ENCODE measurements around the gene SESN1. TPM values are rescaled to one million over a fixed set of nuclear protein-coding genes. Genes with fewer than 3 reads are reported as not detected.

The SESN1 gene
- total RNA-seq, 1 experiment from 2014 or later, result 17.5 TPM

DNA sequence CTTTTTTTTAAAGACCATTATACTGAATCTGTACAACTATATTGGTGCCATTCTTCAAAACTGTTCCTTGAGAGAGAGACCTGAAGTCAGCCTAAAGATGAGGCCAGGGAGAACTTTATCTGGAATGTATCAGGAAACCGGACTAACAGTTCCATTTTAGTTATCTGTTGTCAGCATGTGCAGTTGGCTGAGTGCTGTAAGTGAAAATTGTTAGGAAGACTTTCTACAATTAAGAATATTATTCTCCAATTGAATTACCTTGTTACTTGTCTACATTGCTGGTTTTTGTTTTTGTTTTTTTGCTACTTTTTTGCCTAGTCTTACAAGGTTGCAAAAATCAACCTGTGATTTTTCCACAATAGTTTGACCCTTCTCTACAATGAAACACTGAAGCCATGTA, 8.1 kb upstream of the SESN1 start:
- Histone ChIP-seq H3K79me2 (ENCODE audit: insufficient read depth, low read length) (no peaks in the 10 kb centered on the region), H4K20me1 (ENCODE audit: control insufficient read depth, insufficient read depth, insufficient read length) (no peaks in the 10 kb centered on the region), H3K27ac (ENCODE audit: insufficient read length, low read depth, low read length) (no peak overlapping the region), H2BK20ac (ENCODE audit: low read depth, low read length, poor library complexity, severe bottlenecking) (no peak overlapping the region), H2AFZ (ENCODE audit: low read length) (no peak overlapping the region), H4K91ac (ENCODE audit: insufficient read length, low read depth, low read length) (no peak overlapping the region), H3K9me3 (ENCODE audit: control insufficient read depth, low read depth, low read length) (no peaks in the 10 kb centered on the region), H3K14ac (ENCODE audit: insufficient read depth, low read length) (no peak overlapping the region), H4K5ac (ENCODE audit: insufficient read length, low read depth, low read length) (no peak overlapping the region), H4K8ac (replicated peaks; ENCODE audit: insufficient read length, low read depth, low read length) (no peak overlapping the region), H3K23ac (ENCODE audit: insufficient read length, low read depth, low read length) (no peak overlapping the region), H3K9ac (ENCODE audit: extremely low read depth, insufficient read length, low read length) (no peak overlapping the region), H2AK5ac (ENCODE audit: insufficient read length, low read length) (no peak overlapping the region), H3K18ac (ENCODE audit: insufficient read length, low read depth, low read length) (no peak overlapping the region), H3K23me2 (ENCODE audit: insufficient read length, low read depth, low read length, poor library complexity, severe bottlenecking) (no peaks in the 10 kb centered on the region), H3K79me1 (ENCODE audit: insufficient read depth, low read depth, low read length, poor library complexity, severe bottlenecking) (no peaks in the 10 kb centered on the region), H3K27me3 (ENCODE audit: insufficient read depth, low read length) (no peaks in the 10 kb centered on the region), H2BK15ac (ENCODE audit: low read depth, low read length) (no peak overlapping the region), H3K56ac (ENCODE audit: insufficient read length, low read depth, low read length) (no peak overlapping the region), H3T11ph (ENCODE audit: low read length) (no peak overlapping the region), H2BK120ac (ENCODE audit: low read depth, low read length, poor library complexity, severe bottlenecking) (no peak overlapping the region), H3K4me1 (ENCODE audit: insufficient read depth, low read length) (no peaks in the 10 kb centered on the region), H3K4ac (ENCODE audit: low read depth, low read length) (no peak overlapping the region), H2BK5ac (ENCODE audit: insufficient read length, low read length) (no peak overlapping the region), H2BK12ac (ENCODE audit: insufficient read length, low read depth, low read length) (no peak overlapping the region), H3K4me2 (ENCODE audit: insufficient read depth, insufficient read length, low read length) (no peak overlapping the region)
- TF ChIP-seq, protein P1, sequence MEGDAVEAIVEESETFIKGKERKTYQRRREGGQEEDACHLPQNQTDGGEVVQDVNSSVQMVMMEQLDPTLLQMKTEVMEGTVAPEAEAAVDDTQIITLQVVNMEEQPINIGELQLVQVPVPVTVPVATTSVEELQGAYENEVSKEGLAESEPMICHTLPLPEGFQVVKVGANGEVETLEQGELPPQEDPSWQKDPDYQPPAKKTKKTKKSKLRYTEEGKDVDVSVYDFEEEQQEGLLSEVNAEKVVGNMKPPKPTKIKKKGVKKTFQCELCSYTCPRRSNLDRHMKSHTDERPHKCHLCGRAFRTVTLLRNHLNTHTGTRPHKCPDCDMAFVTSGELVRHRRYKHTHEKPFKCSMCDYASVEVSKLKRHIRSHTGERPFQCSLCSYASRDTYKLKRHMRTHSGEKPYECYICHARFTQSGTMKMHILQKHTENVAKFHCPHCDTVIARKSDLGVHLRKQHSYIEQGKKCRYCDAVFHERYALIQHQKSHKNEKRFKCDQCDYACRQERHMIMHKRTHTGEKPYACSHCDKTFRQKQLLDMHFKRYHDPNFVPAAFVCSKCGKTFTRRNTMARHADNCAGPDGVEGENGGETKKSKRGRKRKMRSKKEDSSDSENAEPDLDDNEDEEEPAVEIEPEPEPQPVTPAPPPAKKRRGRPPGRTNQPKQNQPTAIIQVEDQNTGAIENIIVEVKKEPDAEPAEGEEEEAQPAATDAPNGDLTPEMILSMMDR (conservative IDR thresholded peaks at IDR 0.05), result no peak
- no peaks in the 10 kb centered on the region for H3K27me3 Mint-ChIP-seq (ENCODE audit: low read depth)
- no peaks in the 10 kb centered on the region for H3K4me1 Mint-ChIP-seq
- H3K27ac Mint-ChIP-seq, result no peak overlapping the region
- no peak overlapping the region for H3K4me3 Mint-ChIP-seq
- H3K9me3 Mint-ChIP-seq, result no peaks in the 10 kb centered on the region
- peaks cover 0 to 4% (median 0%) of the 10 kb centered on the region in 3 experiments; a peak in 1 of 7 replicates for H3K36me3 Mint-ChIP-seq (ENCODE audit: insufficient read depth in 1 of 3, low read depth in 3 of 3)
- no CpG with 5 or more reads among the region's 1 CpG for WGBS (ENCODE audit: extremely low coverage, insufficient read length, low lambda C conversion rate)
- DNase-seq, result no peak

Measured in H9 (cell line).